Measurements from ENCODE around the gene C1orf122. TPM values are rescaled to one million over a fixed set of nuclear protein-coding genes. Genes with fewer than 3 reads are reported as not detected.

The C1orf122 gene
- total and polyA plus RNA-seq, 10 donors, result 15.9 to 38.5 (median 21.3) TPM

GRCh38 chr1:37822906-37823815 lies 15.6 kb downstream of the C1orf122 start:
- no peaks in the 10 kb centered on the region for H3K9me3 ChIP-seq
- no peak overlapping the region for H3K27ac ChIP-seq
- TF ChIP-seq POLR2A (IDR thresholded peaks at IDR 0.05), result no peak
- no peak for TF ChIP-seq POLR2AphosphoS5 (IDR thresholded peaks at IDR 0.05)
- TF ChIP-seq, protein P1, sequence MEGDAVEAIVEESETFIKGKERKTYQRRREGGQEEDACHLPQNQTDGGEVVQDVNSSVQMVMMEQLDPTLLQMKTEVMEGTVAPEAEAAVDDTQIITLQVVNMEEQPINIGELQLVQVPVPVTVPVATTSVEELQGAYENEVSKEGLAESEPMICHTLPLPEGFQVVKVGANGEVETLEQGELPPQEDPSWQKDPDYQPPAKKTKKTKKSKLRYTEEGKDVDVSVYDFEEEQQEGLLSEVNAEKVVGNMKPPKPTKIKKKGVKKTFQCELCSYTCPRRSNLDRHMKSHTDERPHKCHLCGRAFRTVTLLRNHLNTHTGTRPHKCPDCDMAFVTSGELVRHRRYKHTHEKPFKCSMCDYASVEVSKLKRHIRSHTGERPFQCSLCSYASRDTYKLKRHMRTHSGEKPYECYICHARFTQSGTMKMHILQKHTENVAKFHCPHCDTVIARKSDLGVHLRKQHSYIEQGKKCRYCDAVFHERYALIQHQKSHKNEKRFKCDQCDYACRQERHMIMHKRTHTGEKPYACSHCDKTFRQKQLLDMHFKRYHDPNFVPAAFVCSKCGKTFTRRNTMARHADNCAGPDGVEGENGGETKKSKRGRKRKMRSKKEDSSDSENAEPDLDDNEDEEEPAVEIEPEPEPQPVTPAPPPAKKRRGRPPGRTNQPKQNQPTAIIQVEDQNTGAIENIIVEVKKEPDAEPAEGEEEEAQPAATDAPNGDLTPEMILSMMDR (IDR thresholded peaks at IDR 0.05 in 8 of 11, conservative IDR thresholded peaks at IDR 0.05 in 3 of 11), result no peak
- H3K36me3 ChIP-seq, result peaks cover 0 to 98% (median 56%) of the 10 kb centered on the region in 6 donors
- WGBS, 5 donors, result 84 to 92% (median 87%) methylated on average over 9 of the region's 9 CpGs
- peaks cover 0 to 36% (median 4%) of the 10 kb centered on the region in 6 donors for H3K4me1 ChIP-seq
- no peak overlapping the region for H3K4me3 ChIP-seq
- intact Hi-C loops (cut with DNase I; ENCODE audit: low total_unique reads), result no loop called here
- H3K27me3 ChIP-seq (replicated peaks in 1 of 7), result no peaks in the 10 kb centered on the region
- no peak for DNase-seq

- H3K36me3 ChIP-seq, result peaks cover 0 to 98% (median 60%) of the 10 kb centered on the region in 6 donors
- DNase-seq, result no peak
- WGBS, 5 donors, result 89 to 95% (median 94%) methylated on average over 2 of the region's 2 CpGs
Observed at GRCh38 chr1:37824001-37824400, 16.4 kb downstream of the C1orf122 start.

GRCh38 chr1:37825506-37825905 lies 17.9 kb downstream of the C1orf122 start:
- H3K4me3 ChIP-seq, result no peak overlapping the region
- intact Hi-C loops (cut with DNase I; ENCODE audit: low total_unique reads), result no loop called here
- H3K4me1 ChIP-seq, result peaks cover 0 to 21% (median 1%) of the 10 kb centered on the region in 6 donors
- peak overlapping the region in 3 of 8 donors; percentile 60 to 69 (median 63) for H3K27ac ChIP-seq
- no peaks in the 10 kb centered on the region for H3K27me3 ChIP-seq (replicated peaks in 1 of 7)
- TF ChIP-seq, protein P1 (IDR thresholded peaks at IDR 0.05 in 8 of 11, conservative IDR thresholded peaks at IDR 0.05 in 3 of 11), result no peak
- TF ChIP-seq POLR2AphosphoS5 (IDR thresholded peaks at IDR 0.05) (no peak), POLR2A (IDR thresholded peaks at IDR 0.05) (no peak)
- WGBS, 5 donors, result 24 to 39% (median 30%) methylated on average over 2 of the region's 2 CpGs
- DNase-seq, result no peak
- peaks cover 0 to 98% (median 64%) of the 10 kb centered on the region in 6 donors for H3K36me3 ChIP-seq
- no peaks in the 10 kb centered on the region for H3K9me3 ChIP-seq

More at GRCh38 chr1:37824001-37824400, 16.4 kb downstream of the C1orf122 start:
- no peaks in the 10 kb centered on the region for H3K27me3 ChIP-seq (replicated peaks in 1 of 7)
- no peak overlapping the region for H3K27ac ChIP-seq
- H3K4me1 ChIP-seq, result peaks cover 0 to 34% (median 4%) of the 10 kb centered on the region in 6 donors
- intact Hi-C loops (cut with DNase I; ENCODE audit: low total_unique reads), result no loop called here
- TF ChIP-seq POLR2A (IDR thresholded peaks at IDR 0.05), result no peak
- TF ChIP-seq POLR2AphosphoS5 (IDR thresholded peaks at IDR 0.05), result no peak
- TF ChIP-seq, protein P1 (IDR thresholded peaks at IDR 0.05 in 8 of 11, conservative IDR thresholded peaks at IDR 0.05 in 3 of 11), result no peak
- H3K4me3 ChIP-seq, result no peak overlapping the region
- no peaks in the 10 kb centered on the region for H3K9me3 ChIP-seq

Measured in spleen (tissue), 11 donors.